NCI-H2081 (cell line): ENCODE results near the gene SNPH.
"Not testable (repeated sequence)": the region's sequence is repeated elsewhere in the genome, so short reads cannot be mapped to it uniquely, and the experiment has no call there.

Source experiments
- DNase-seq, 2 experiments: peaks; one replicate each; lab custom pipeline; 2025; lab: John Stamatoyannopoulos, UW

SNPH gene

DNA sequence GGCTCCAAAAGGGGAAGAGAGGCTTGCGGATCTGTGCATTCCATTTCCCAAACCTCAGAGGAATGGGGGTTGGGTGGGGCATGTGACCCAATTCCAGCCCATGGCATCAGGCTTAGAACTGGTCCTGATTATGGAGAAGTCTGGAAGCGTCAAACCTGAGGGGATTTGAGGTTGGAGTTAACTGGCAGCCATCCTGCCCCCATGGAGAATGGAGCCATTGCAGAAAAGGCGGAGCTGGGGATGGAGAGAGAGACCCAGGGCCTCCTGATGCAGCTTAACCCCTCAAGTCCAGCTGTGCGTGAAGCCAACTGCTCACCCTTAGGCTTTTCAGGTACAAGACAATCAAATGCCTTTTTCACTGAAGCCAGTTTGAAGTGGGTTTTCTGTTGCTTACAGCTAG, 72.7 kb downstream of the SNPH start:
- DNase-seq, result no peak

DNA sequence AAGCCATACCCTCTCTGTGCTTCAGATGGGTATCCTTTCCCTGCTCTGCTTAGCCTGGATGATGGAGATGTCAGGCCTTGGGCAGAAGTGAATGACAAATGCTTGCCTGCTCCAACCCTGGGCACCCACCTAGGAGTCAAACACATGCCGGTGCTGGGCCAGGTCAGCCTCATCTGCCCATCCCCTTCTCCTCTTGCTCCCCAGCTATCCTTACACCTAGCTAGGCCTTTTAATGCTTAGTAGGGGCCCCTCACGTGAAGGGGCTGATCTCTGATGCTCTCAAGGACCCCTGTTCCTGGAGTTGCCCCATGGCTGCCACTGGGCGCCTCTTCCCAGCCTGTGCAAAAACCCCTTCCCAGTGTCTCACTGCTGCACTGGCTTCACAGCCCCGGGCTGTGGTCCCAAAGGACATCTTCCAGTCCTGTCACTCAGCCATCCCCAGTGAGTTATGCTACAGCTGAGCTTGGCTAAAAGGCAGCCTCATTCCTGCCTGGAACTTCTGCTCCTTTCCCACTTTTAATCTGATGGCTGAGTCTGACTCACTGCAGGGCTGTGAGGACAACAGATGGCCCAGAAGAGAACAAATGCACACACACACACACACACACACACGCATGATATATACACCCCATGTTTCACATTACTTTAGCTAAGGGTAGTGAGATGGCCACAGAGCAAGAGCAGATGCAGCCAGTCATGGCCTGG, 75.6 kb downstream of the SNPH start:
- no peak for DNase-seq

DNA sequence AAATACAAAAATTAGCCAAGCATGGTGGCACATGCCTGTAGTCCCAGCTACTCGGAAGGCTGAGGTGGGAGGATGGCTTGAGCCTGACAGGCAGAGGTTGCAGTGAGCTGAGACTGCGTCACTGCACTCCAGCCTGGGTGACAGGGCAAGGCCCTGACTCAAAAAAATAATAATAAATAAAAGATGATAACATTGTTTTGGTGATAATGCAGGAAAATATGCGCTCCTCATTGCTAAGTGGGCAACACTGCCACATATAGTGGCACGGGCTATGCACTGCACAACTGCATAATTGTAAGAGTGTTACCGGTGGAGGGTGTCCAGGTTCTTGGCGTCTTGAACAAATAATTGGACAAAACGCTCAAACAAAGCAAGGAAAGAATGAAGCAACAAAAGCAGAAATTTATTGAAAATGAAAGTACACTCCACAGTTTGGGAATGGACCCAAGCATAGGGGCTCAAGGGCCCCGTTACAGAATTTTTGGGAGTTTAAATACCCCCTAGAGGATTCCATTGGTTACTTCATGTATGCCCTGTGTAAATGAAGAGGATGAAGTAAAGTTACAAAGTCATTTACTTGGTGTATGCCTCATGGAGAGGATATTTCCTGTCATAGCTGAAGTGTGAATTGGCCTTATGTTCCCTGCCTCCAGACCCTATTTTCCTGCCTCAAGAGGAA, 77.5 kb downstream of the SNPH start:
- DNase-seq, result not testable (repeated sequence)

DNA sequence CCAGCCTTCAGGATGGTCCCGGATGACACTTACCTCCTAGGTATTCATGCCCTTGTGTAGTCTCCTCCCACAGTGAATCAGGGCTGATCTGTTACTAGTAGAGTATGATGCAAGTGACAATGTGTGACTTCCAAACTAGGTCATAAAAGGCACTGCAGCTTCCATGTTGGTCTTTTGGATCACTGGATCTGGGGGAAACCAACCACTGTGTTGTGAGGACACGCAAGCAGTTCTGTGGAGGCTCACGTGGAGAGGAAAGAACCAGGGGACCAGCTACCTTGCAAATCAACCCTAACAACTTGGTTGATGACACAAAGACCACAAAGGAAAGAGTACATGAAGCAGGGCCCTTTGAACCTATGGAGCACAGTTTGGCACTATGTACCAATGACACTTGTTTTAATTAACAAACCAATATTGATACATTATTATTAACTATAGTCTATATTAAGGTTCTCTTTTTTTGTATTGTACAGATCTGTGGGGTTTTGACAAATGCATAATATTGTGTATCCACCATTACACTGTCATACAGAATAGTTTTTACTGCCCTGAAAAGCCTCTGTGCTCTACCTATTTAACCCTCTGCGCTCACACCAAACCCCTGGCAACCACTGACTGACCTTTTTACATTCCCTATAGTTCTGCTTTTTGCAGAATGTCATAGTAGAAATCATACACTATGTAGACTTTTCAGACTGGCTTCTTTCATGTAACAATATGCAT, 79.1 kb downstream of the SNPH start:
- DNase-seq, result no peak

DNA sequence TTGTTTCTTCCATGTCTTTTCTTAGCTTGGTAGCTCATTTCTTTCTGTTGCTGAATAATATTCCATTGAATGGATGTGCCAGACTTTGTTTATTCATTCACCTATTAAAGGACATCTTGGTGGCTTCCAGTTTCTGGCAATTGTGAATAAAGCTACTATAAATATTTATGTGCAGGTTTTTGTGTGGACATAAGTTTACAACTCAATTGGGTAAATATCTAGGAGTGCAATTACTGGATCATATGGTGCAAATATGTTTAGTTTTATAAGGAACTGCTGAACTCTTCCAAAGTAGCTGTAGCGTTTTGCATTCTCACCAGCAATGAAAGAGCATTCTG, 79.6 kb downstream of the SNPH start:
- no peak for DNase-seq

DNA sequence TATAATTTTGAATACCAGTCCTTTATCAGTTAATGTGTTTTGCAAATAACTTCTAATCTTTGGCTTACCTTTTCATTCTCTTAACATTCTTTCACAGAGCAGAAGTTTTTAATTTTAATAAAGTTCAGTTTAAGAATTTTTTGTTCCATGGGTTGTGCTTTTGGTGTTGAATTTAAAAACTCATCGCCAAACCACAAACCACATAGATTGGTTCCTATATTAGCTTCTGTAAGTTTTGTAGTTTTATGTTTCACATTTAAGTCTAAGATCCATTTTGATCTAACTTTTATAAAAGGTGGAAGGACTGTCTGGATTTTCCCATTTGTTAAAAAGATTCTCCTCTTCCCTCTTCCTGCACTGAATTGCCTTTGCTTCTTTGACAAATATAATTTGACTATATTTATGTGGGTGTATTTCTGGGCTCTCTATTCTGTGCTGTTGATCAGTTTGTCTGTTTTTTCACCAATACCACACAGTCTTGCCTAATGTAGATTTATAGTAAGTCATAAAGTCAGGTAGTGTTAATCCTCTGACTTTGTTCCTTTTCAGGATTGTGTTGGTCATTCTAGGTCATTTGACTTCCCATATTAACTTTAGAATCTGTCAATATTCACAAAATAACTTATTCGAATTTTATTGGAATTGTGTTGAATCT, 80.3 kb downstream of the SNPH start:
- no peak for DNase-seq

DNA sequence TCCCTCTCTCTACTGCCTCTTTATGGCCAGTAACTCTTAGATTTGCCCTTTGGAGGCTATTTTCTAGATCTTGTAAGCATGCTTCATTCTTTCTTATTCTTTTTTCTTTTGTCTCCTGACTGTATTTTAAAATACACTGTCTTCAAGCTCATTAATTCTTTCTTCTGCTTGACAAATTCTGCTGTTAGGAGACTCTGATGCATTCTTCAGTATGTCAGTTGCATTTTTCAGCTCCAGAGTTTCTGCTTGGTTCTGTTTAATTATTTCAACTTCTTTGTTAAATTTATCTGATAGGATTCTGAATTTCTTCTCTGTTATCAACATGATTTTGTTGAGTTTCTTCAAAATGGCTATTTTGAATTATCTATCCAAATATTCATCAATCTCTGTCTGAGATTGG, 87.9 kb downstream of the SNPH start:
- no peak for DNase-seq

DNA sequence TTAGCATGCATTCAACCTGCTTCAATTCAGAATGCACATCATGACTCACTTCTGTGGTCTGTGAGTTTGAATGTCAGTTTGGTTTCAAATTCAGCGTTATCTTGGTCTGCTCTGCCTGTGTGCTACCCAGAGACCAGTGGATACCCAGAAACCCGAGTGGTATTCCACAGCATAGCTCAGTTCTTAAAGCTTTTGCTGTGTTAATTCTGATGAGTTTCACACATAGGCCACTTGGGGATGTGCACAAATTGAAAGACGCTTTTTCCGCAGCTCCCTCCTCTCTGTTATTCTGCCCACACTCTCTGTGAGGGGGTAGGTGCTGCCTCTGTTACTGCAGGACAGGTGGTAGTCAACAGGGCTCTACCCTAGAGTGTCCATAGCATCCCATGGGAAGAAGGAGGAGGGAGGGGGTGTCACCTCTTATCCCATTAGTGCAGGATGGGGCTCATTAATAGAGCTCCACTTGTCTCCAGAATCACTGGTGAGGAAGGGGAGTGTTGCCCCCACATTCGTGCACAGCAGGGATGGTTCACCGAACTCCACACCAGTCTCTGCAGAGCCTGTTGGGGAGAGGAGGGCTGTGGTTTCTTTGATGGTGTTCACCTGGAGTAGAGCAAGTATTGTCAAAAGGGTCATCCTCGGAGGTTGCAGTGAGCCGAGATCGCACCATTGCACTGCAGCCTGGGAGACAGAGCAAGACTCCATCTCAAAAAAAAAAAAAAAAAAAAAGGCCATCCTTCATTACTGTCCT, 92.0 kb downstream of the SNPH start:
- DNase-seq, result no peak
